IPS DF 4.7 (cell line): ENCODE data around the gene RASSF4.

Source experiments
- DNase-seq: peaks from one replicate; pipeline ENCODE4 v3.0.0-alpha.2; 2013; ENCODE audit warnings: low spot score; ENCODE audit errors: extremely low read depth

Gene RASSF4

DNA sequence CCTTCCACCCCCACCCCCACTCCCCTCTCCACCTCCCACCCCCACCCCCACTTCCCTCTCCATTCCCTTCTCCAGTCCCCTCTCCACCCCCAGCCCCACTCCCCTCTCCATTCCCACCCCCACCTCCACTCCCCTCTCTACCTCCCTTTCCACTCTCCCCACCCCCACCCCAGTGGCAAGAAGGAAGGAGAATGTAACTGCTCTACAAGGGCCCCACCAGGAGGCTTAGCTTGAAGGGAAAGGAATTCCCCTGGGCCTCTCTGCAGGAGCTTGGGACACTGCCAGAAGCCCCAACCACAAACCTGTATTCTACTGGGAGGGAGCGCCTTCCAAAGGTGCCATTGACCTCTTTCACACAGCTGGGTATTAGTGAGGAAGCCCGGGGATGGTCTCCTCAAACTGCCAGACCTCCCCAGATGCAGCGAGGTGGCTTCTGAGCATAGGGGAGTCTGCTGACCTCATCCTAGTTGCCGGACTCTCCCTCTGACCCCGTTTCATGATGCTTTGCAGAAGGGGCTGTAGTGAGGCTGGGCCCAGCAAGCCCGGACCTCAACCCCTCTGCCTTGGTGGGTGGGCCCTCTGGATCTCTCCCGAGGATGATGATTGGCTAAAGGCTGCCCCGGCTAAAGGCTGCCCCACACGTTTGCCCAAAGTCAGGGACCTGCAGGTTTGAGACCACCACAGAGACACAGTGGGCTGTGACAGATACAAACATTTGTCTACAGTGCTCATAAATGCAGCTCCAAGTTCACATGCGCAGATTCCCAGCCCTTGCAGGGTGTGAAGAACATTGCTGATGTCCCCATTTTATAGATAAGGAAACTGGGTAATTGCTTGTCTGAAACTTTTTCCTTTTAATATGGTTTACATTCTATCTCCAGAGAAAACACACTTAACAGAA is 16.1 kb downstream of the RASSF4 start:
- DNase-seq: no peak

DNA sequence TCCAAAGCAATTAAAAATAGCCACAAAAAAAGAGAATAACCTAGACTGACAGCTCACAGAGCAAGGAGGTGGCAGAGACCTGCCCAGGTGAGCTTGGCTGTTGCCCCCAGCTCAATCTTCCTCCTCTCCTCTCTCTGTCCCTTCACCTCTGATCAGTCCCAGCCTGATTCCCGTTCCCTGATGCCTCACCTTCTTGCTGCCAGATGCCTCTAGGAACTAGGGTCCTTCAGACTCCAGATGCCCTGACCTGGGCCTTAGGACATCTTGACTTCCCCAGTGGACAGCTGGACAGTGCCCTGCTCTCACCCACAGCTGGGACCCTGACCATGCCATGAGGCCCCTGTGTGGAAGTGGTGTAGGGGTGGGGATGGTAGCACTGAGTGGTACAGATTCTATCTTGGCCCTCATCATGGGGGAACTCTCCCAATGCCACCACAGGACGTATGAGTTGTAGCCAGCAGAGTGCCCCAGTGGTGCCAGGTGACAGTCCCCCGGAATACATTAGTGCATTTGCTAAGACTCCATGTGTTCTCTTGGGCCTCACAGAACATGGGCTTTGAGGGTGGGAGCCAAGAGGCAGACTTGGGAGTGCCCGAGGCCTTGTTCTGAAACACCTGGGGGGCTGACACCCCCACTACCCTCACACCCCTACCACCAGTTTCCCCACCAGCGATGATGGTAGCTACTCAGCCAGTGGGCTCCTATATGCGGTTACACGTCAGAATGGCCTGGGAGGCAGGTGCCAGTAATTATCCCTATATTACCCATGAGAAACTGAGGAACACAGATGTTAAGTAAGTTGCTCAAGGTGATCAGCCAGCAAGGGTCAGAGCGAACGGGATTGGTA is 17.0 kb downstream of the RASSF4 start:
- no peak for DNase-seq

GRCh38 chr10:44977287-44978212 is 17.9 kb downstream of the RASSF4 start:
- no peak for DNase-seq

DNA sequence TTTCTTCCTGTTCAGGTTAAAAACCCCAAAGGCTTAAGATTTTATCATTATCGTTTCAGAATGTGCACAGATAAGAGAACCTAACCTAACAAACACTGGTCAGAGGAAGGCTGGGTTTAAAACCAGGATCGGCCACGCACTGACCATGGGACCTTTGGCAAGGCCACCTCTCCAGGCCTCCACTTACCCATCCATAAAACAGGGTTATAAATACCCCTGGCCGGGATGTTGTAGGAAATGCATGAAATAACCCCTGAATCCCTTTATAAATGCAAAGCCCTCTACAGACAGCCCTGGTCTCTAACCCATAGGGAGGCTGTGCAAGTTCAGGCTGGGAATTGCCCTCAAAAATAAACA is 18.6 kb downstream of the RASSF4 start:
- DNase-seq: no peak

GRCh38 chr10:44978570-44979280 is 19.1 kb downstream of the RASSF4 start, which contains the start of gene DEPP1:
Gene DEPP1, minus strand, starts transcription at chr10:44978809. Its CDS starts 779 bp downstream, at chr10:44978030.
- DNase-seq: no peak

GRCh38 chr10:44979281-44980191 is 19.9 kb downstream of the RASSF4 start:
- no peak for DNase-seq

DNA sequence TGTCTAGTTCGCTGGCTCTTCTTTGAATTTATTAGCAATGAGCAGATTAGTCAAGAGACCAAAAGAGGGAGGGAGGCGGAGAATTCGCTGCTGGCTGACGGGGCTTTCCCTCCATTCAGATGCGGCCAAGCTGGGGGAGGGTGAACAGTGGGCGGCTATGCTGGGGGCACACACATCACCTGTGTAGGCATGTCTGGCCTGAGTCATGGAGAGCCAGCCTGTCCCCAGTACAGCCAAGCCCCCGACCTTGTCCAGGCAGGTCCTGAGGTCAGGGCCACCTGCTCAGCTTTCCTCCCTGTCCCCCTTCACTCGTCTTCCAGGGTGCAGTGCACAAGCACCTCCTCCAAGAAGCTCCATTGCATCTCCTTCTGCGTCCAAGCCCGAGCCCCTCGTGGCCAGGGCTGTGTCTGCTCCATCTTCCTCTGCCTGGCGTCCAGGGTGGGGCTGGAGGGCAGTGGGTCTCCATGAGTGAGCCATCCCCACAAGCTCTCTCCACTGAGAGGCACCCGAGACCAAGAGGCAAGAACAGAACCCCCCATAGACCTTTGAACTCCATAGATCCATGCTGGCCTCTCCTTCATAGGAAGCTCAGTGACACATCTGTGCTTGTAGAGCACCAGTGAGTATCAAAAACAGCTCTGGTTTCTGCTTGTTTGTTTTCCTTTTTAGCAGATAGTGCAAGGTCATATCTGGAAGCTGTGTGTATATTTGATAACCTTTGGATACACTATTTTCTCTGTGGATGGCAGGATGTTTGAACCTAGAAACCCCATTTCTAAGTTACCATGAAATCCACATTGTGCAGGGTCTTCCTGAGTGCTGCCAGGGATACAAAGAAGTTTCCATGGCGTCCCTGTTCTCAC is 20.9 kb downstream of the RASSF4 start:
- no peak for DNase-seq

- no peak for DNase-seq
These were observed 21.8 kb downstream of the RASSF4 start for GRCh38 chr10:44981172-44982113.

DNA sequence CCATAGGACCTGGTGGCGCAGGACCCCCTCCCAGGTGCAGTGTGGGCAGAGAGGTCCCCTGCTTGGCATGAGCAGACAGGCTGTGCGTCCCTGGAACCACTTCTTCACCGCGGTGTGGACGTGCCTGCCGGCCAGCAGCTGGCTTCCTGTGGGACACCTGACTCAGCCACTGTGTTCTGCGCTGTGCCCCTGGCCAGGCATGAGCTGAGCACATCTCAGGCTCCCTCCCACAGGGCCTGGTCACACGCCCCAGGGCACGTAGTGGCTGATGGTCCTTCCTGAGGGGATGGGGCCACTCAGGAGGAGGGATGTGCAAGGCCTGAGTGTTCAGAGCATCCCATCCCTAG is 22.5 kb downstream of the RASSF4 start:
- no peak for DNase-seq

GRCh38 chr10:44982496-44982895 is 22.9 kb downstream of the RASSF4 start:
- DNase-seq: no peak

DNA sequence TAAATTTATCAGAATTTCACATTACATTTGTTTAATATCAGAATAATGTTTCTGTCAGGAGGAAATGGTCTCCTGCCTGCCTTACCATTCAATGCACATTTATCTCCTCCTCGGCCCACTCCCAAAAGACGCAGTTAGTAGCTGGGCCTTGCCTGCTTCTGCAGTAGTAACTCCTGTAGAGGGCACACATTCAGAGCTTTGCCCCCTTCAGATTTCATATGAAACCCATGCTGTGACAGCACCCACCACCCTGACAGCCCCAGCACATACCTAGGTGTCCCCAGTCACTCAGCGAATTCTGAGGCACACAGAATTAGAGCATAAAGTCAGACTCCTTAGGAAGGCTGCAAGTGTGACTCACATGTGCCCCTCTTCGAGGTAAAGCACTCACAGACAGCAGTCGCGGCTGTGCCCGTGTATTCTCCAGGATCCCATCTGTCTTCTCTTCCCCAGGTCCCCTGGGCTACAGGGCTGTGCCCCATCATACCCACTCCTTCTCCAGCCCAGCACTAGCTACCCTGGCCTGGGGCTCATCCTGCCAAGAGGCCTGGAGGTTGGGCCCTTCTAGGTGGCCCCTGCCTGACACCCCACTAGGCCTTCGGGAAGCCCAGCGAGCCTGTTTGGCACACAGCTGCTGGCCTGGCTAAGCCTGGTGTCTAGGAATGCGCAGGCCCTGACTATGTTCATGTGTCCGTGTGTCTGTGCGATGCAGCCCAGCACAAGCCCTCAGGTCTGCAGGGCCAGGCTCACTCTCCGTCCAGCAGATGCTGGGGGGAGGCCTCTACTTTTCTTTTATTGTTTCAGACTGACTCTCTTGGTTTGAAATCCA is 23.7 kb downstream of the RASSF4 start:
- DNase-seq: no peak

- DNase-seq: no peak
These were observed 24.3 kb downstream of the RASSF4 start for GRCh38 chr10:44983895-44984278.

- no peak for DNase-seq
These were observed 25.1 kb downstream of the RASSF4 start for GRCh38 chr10:44984671-44985101.

DNA sequence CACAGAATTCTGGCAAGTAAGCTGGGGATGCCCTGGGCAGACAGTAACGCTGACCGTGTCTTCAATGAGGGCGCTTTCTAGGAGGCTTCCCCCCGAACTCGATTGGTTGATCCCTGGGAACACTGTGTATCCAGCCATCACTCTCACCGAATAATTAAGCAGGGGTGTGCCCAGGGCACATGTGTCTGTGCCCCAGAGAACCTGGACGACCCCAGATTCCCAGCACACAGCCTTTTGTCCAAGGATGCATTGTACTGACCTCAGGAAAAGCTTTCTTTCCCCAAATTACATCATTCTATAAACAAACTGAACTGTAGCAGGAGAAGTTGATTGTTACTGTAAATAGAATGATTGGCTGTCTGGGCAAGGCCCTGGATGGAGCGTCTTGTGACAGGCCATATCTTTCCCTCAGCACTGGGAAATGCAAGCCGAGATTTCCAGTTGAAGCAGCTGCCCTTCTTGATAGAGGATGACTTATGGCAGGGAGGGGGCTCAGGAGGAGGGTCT is 25.6 kb downstream of the RASSF4 start:
- no peak for DNase-seq

DNA sequence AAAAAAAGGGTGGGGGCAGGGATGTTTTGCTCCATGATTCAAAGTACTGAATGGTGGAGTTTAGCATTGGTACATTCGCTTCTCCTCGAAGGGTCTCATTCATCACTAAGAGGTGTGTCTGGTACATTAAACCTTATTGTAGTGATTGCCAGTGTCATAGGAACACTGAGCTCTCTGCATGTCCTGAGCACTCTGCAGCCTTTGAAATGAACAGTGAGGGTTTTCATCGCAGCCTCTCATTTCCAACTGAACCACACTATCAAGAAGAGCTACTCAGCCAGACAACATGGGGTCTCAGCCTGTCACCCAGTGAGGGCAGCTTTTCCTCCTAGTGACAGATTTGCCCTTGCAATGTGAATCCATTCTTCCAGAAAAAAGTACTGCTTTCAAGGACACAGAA is 26.6 kb downstream of the RASSF4 start:
- DNase-seq: no peak

DNA sequence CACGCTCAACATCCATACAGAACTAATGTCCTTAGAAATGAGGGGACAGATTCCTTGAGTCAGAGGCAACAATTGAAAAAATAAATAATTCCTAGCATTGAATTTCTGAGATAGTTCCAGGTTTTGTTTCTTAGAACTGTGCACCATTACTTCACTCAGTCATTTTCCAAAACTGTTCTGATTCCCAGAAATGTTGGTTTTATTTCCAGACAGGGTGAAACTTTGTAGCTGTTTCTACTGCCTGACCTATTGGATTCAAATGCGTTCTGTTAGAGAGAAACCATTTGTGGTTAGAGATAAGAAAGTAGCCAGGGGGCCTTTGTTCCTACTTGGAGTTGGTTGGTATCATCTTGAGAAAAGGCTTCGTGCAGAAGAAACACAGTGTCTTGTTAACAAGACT is 27.1 kb downstream of the RASSF4 start:
- no peak for DNase-seq
